ENCODE results near the gene SORCS1.

GRCh38 chr10:106751091-106751490 lies 413.4 kb downstream of the SORCS1 start:
- no peak for TF ChIP-seq CBFB (CRISPR knock-in tag; IDR thresholded peaks at IDR 0.05)
- no peak for TF ChIP-seq PHF20 (CRISPR knock-in tag; IDR thresholded peaks at IDR 0.05)
- TF ChIP-seq JDP2 (CRISPR knock-in tag; IDR thresholded peaks at IDR 0.05; ENCODE audit: borderline replicate concordance): no peak
- no peak for TF ChIP-seq GRHL1 (CRISPR knock-in tag; conservative IDR thresholded peaks at IDR 0.05)
- TF ChIP-seq RFX5 (IDR thresholded peaks at IDR 0.05; ENCODE audit: low read depth, low read length): no peak

Data from HepG2 (cell line).